ENCODE measurements around the gene PARP9. TPM values are rescaled to one million over a fixed set of nuclear protein-coding genes. Genes with fewer than 3 reads are reported as not detected.
"Not testable (repeated sequence)": the region's sequence is repeated elsewhere in the genome, so short reads cannot be mapped to it uniquely, and the experiment has no call there.

Gene PARP9
- total RNA-seq, 1 donor from 2014 or later, result 90.4 TPM

DNA sequence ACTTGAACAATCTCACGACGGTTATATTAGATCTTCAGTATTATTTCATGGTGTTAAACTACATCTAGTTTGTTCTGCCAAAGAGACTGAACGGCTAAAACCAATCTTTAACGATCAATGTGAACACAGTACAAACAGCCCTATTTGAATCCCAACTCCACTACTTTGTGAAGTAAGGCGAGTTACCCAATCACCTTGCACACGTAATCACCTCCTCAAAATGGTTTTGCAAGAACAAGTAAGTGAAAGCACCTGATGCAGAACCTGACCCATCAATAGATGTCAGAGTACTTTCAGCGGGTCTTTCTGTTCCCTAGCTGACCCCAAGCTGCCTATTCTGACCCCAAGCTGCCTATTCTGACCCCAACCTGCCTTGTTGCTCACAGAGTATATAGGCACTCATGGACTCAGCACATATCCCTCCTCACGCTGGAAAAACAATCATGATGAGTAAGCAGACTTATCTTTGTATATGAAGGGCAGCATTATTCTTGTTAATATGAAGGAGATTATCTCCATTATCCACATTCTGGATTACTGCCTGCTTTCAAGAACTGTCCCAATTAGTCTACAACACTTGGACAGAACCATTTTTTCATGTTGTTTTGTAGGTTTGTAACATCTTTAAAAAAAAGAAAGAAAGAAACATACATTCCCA, 53.1 kb downstream of the PARP9 start:
- Histone ChIP-seq H3K27ac (no peak overlapping the region), H3K4me3 (no peak overlapping the region), H3K36me3 (no peaks in the 10 kb centered on the region), H3K4me1 (peaks cover 34% of the 10 kb centered on the region), H3K27me3 (ENCODE audit: low read depth) (no peaks in the 10 kb centered on the region), H3K9me3 (peaks cover 3% of the 10 kb centered on the region)
- DNase-seq, result no peak
- ATAC-seq, result no peak
- intact Hi-C loops (cut with DNase I), result no loop called here
- TF ChIP-seq, protein P1, sequence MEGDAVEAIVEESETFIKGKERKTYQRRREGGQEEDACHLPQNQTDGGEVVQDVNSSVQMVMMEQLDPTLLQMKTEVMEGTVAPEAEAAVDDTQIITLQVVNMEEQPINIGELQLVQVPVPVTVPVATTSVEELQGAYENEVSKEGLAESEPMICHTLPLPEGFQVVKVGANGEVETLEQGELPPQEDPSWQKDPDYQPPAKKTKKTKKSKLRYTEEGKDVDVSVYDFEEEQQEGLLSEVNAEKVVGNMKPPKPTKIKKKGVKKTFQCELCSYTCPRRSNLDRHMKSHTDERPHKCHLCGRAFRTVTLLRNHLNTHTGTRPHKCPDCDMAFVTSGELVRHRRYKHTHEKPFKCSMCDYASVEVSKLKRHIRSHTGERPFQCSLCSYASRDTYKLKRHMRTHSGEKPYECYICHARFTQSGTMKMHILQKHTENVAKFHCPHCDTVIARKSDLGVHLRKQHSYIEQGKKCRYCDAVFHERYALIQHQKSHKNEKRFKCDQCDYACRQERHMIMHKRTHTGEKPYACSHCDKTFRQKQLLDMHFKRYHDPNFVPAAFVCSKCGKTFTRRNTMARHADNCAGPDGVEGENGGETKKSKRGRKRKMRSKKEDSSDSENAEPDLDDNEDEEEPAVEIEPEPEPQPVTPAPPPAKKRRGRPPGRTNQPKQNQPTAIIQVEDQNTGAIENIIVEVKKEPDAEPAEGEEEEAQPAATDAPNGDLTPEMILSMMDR (IDR thresholded peaks at IDR 0.05), result no peak

DNA sequence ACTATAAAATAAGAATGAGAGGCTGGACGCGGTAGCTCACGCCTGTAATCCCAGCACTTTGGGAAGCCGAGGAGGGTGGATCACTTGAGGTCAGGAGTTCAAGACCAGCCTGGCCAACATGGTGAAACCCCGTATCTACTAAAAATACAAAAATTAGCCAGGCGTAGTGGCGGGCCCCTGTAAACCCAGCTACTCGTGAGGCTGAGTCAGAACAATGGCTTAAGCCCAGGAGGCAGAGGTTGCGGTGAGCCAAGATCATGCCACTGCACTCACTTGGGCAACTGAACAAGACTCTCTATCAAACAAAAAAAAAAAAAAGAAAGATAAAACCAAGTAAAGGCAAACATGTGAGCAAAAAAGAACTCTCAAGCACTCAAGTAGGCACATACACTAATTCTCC, 55.2 kb downstream of the PARP9 start:
- intact Hi-C loops (cut with DNase I); H3K27ac ChIP-seq: not testable (repeated sequence)
- peak in 1 of 2 donors; percentile 17 for ATAC-seq

DNA sequence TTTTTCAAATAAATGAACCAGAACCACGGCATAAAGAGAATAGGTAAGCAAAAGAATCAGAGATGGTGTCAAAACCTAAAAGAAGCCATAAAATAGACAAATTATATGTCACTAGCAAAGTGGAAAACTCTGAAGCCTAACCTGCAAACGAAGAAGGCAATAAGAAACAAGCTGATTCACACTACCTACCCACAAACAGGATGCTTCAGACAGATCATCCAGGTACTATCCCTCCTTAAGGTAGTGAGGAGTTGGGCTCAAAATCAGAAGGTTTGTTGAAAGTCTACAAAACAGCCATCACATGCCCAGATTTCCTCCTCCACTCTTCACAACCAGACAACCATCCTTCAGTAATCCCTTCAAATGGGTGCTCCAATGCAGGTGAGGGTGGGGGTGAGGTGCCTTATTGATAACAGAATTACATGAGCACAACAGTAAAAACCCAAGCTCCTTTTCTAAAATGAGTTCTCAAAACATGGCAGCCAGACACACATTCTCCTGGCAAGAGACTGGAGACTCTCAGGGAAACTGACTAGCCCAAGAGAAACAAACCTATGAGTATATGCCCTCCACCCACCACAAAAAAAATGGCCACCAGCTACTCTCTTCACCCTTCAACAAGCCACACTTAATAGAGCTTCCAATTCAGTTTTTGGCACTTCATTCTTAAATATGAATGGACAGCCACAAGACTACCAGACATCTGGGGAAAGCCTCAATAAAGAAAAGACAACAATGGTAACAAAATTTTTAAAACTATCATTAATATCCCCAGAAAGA, 55.8 kb downstream of the PARP9 start:
- H3K4me1 ChIP-seq, result peaks cover 25% of the 10 kb centered on the region
- TF ChIP-seq, protein P1 (IDR thresholded peaks at IDR 0.05), result no peak
- no peaks in the 10 kb centered on the region for H3K27me3 ChIP-seq (ENCODE audit: low read depth)
- H3K9me3 ChIP-seq, result peaks cover 3% of the 10 kb centered on the region
- H3K27ac ChIP-seq, result no peak overlapping the region
- no peak for DNase-seq
- no peak for ATAC-seq
- no peaks in the 10 kb centered on the region for H3K36me3 ChIP-seq
- intact Hi-C loops (cut with DNase I), result no loop called here
- H3K4me3 ChIP-seq, result no peak overlapping the region

More for the DNA sequence above, 55.2 kb downstream of the PARP9 start:
- DNase-seq; H3K36me3 ChIP-seq; H3K27me3 ChIP-seq (ENCODE audit: low read depth); H3K9me3 ChIP-seq; H3K4me3 ChIP-seq: not testable (repeated sequence)
- peaks cover 31% of the 10 kb centered on the region for H3K4me1 ChIP-seq

DNA sequence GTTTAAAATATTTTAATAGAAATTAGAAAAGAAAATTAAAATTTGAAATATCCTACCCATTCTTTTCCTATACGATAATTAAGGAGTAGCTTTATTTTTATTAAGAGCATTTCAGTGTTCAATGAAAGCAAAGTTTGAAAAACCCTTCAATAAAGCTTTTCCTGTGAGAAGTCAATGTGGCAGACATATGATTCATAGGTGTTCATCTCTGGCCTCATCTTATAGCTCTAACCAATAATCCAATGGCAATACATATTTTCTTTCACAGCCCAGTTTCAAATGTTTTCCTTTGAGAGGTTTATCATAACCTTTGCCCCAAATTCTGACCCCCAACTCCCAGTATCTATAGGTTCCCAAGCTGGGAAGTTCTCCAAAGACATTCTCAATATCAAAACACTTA, 57.6 kb downstream of the PARP9 start:
- intact Hi-C loops (cut with DNase I), result no loop called here
- Histone ChIP-seq H3K4me1 (peaks cover 30% of the 10 kb centered on the region), H3K4me3 (no peak overlapping the region), H3K36me3 (no peaks in the 10 kb centered on the region), H3K27me3 (ENCODE audit: low read depth) (no peaks in the 10 kb centered on the region), H3K27ac (no peak overlapping the region), H3K9me3 (peaks cover 3% of the 10 kb centered on the region)
- DNase-seq, result no peak
- no peak for ATAC-seq
- TF ChIP-seq, protein P1 (IDR thresholded peaks at IDR 0.05), result no peak

DNA sequence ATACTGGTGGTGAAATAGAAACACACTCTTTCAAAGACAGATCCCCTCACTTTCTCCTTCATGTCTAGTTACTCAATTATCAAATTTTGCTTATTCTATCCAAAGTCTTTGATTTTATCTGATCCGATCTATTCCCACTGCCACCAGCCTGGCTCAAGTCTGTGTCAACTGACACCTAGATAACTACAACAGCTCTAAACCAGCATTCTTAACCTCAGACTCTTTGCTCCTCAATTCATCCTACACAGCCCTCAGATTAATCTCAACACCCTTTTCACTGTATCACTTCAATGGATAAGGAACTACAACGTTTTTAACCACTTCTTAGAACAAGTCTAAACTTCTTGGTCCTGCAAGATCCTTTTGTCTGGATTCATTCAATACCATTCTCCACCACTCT, 58.4 kb downstream of the PARP9 start:
- ATAC-seq (no peak), DNase-seq (no peak)
- intact Hi-C loops (cut with DNase I), result no loop called here
- peaks cover 25% of the 10 kb centered on the region for H3K4me1 ChIP-seq
- no peak overlapping the region for H3K4me3 ChIP-seq
- no peaks in the 10 kb centered on the region for H3K27me3 ChIP-seq (ENCODE audit: low read depth)
- no peaks in the 10 kb centered on the region for H3K36me3 ChIP-seq
- H3K9me3 ChIP-seq, result peaks cover 3% of the 10 kb centered on the region
- no peak overlapping the region for H3K27ac ChIP-seq
- TF ChIP-seq, protein P1 (IDR thresholded peaks at IDR 0.05), result no peak

DNA sequence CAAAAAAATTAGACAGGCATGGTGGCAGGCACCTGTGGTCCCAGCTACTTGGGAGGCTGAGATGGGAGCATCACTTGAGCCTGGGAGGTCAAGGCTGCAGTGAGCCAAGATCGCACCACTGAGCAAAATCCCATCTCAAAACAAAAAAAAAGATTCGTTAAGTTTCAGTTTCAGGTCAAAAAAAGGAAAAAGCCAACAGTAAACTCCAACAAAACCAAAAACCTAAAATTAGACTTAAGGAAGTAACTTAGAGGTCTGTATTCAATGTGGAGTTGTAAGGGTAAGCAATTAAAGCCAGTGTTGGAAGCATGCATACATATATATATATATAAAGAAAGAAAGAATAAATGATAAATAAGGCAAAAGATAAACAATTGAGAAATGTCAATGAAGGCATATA, 61.2 kb downstream of the PARP9 start:
- Histone ChIP-seq H3K9me3 (no peaks in the 10 kb centered on the region), H3K4me3 (no peak overlapping the region), H3K36me3 (no peaks in the 10 kb centered on the region), H3K27me3 (ENCODE audit: low read depth) (no peaks in the 10 kb centered on the region), H3K27ac (no peak overlapping the region), H3K4me1 (peaks cover 19% of the 10 kb centered on the region)
- no peak for ATAC-seq
- no peak for DNase-seq
- TF ChIP-seq, protein P1 (IDR thresholded peaks at IDR 0.05), result no peak
- intact Hi-C loops (cut with DNase I), result no loop called here
